Sciatic nerve (tissue), 2 donors: ENCODE results near the gene SUPT3H. TPM values are rescaled to one million over a fixed set of nuclear protein-coding genes. Genes with fewer than 3 reads are reported as not detected.
"Not testable (repeated sequence)": the region's sequence is repeated elsewhere in the genome, so short reads cannot be mapped to it uniquely, and the experiment has no call there.

Experiments used
- ATAC-seq: fragments of 200-7000 bp; cut with Tn5 transposase; one replicate; pipeline ENCODE4 v1.9.1; 2020; ENCODE audit warnings: mild to moderate bottlenecking, moderate library complexity
- DNase-seq: peaks from one replicate; pipeline ENCODE4 v3.0.0-alpha.2; 2020; ENCODE audit warnings: low spot score
- intact Hi-C: fragments of 100-400 bp; cut with DNase I; formaldehyde crosslinking; loops from one replicate; pipeline ENCODE4 v1.14.2; 2022
- total RNA-seq: library from RNA; stranded (reverse); fragmentation: NEBNext Ultra II Directional; extraction: Animal tissue kit (Norgen Biotek cat#: 25700); gene quantifications from one replicate; pipeline ENCODE4 v1.2.1, GENCODE V29; 2021
- donor health status: DM: no; HTN: no; CAD: no.
- donor health status: DM: no; HTN: no; CAD: no.

SUPT3H gene
- total RNA-seq, 1 donor from 2014 or later: 12.9 TPM

DNA sequence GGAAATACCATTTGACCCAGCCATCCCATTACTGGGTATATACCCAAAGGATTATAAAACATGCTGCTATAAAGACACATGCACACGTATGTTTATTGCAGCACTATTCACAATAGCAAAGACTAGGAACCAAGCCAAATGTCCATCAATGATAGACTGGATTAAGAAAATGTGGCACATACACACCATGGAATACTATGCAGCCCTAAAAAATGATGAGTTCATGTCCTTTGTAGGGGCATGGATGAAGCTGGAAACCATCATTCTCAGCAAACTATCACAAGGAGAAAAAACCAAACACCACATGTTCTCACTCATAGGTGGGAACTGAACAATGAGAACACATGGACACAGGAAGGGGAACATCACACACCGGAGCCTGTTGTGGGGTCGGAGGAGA is 91.0 kb downstream of the SUPT3H start:
- DNase-seq, ATAC-seq, intact Hi-C loops: not testable (repeated sequence)

DNA sequence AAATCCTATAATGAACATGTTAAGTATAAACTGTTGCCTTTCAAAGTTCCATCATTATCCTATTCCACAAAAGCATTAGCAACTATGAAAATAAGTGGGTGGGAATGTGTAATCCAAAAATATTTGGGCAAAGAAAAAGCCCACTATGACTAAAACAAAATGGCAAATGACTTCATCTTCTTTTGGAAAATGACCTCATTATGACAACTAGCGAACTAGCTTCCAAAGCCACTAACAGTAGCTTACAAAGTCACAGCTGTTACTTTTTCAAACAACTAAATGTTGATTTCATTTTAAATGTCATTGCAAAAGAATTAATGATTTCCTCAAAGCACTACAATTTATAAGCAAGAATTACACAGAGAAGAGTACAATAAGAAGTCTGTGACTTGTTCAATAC is 99.4 kb downstream of the SUPT3H start:
- no peak for ATAC-seq
- intact Hi-C loops: no loop called here
- DNase-seq: no peak

GRCh38 chr6:45277741-45278140 is 100.0 kb downstream of the SUPT3H start:
- ATAC-seq, intact Hi-C loops, DNase-seq: not testable (repeated sequence)

DNA sequence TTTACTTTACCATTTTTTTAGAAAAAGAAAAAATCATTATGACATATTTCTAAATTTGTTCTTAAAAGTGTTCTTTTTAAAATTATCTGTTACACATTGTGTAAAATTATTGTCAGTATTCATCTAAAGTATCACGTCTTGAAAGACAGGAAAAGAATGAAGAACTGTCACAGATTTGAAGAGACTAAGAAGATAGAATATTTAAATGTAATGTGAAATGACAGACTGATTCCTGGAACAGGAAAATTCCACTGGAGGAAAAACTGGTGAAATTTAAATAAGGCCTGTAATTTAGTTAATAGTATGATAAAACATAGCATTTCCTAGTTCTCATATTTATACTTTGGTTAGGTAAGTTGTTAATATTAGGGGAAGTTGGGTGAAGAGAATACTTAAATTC is 102.4 kb downstream of the SUPT3H start:
- ATAC-seq (no peak), DNase-seq (no peak)
- intact Hi-C loops: no loop called here

- ATAC-seq (no peak), DNase-seq (no peak)
- intact Hi-C loops: no loop called here
Measured at GRCh38 chr6:45272626-45273025, 105.1 kb downstream of the SUPT3H start.

DNA sequence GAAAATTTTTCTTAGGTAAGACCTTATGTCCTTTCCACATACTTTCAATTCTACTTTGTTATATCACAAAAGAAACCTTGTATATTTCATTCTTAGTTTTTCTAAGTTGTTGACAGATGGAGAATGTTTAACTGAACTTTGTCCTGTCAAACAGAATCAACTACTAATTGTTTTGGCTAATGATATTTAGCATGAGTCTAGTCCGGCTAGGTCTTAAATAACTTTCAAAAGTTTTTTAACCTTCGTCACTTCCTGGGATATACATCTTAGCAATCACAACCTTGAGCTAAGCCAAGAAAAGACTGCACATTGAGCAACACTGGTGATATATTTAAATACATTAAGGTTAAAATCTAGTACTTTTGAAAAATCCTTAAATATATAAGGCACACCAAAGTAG is 112.5 kb downstream of the SUPT3H start:
- no peak for ATAC-seq
- intact Hi-C loops: no loop called here

DNA sequence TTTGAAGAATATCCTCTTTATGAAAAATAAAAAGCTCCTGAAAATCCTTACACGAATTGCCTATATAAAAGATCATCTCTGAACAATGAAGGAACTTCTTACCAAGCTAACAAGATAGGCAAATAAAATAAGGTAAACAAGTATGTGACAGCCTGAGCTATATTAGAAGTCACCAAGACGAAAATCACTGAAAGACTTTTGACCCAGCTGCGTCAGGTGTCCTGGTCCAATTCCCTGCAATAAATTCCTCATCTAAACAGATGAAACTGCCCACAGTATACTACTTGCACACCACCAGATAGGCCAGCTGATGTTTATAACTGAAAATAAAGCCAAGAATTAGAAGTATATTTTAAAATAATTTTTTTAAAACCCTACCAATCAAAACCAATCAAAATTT is 117.0 kb downstream of the SUPT3H start:
- DNase-seq (no peak), ATAC-seq (no peak)
- intact Hi-C loops: no loop called here

More for the DNA sequence above, 112.5 kb downstream of the SUPT3H start:
- no peak for DNase-seq

DNA sequence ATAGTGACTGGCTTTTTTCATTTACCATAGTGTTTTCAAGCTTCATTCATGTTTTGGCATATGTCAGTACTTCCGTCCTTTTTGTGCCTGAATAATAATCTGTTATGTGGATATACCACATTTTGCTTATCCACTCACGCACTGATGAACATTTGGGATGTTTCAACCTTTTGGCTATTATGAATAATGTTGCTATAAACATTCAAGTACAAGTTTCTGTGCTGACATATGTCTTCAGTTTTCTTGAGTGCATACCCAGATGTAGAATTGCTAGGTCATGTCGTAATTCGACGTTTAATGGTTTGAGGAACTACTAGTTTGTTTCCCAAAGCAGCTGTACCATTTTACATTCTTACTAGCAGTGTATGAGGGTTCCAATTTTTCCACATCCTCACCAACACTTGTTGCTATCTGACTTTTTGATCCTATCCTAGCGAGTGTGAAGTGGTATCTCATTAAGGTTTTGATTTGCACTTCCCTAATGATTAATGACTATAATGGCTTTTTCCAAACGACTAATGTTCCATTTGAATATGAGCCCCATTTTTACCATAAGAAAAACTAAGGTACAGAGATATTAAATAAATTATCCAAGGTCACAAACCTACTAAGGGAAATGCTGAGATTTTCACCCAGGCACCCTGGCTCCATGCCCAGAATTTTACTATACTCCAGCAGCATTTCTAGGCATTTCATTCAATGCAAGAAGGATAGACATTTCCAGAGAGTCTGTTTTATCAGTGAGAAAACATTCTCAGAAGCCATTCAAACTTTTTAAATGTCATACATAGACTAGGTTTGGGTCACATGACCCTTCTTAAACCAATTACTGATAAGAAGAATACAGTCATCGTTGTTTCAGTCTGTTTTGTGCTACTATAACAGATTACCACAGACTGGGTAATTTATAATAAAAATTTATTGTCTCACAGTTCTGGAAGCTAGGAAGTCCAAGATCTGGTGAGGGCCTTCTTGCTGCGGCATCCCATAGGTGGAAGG is 120.7 kb downstream of the SUPT3H start:
- ATAC-seq: no peak
- intact Hi-C loops: no loop called here
- DNase-seq: no peak

- no peak for ATAC-seq
- intact Hi-C loops: no loop called here
- no peak for DNase-seq
Measured at GRCh38 chr6:45255434-45255833, 122.3 kb downstream of the SUPT3H start.

- intact Hi-C loops: no loop called here
- ATAC-seq (no peak), DNase-seq (no peak)
Measured at GRCh38 chr6:45254253-45254652, 123.5 kb downstream of the SUPT3H start.

DNA sequence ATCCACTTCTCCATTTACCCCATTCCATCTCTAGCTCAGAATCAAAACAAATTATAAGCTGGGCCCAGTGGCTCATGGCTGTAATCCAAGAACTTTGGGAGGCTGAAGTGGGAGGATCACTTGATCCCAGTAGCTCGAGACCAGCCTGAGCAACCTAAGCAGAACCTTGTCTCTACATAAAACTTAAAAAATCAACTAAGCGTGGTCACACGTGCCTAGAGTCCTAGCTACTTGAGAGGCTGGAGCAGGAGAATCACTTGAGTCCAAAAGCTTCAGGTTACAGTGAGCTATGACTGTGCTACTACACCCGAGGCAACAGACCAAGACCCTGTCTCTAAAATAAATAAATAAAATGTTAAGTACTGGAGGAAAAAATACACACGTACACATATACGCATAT is 124.3 kb downstream of the SUPT3H start:
- intact Hi-C loops: no loop called here
- no peak for ATAC-seq
- DNase-seq: no peak

- no peak for DNase-seq
- intact Hi-C loops: no loop called here
- ATAC-seq: no peak
Measured at GRCh38 chr6:45231660-45232059, 146.1 kb downstream of the SUPT3H start.

GRCh38 chr6:45229416-45229815 is 148.3 kb downstream of the SUPT3H start:
- intact Hi-C loops: no loop called here
- DNase-seq: no peak
- ATAC-seq: no peak

DNA sequence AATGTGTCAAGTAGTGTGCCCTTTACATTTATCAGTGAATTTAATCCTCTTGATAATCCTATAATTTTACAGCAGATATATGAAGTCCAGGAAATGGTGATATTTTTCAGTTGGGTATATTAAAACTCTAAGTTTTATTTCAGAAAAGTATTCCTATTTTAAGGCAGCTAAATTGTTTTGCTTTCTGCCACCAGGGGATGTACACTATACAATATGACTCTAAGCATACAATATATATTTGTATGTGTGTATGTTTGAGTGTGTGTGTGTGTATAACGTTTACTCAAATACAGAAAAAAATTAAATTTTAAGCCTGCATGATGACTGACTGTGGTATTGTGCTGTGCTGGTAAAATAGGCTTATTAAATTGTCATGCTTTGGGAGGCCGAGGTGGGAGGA is 151.7 kb downstream of the SUPT3H start:
- ATAC-seq: no peak
- intact Hi-C loops: no loop called here

DNA sequence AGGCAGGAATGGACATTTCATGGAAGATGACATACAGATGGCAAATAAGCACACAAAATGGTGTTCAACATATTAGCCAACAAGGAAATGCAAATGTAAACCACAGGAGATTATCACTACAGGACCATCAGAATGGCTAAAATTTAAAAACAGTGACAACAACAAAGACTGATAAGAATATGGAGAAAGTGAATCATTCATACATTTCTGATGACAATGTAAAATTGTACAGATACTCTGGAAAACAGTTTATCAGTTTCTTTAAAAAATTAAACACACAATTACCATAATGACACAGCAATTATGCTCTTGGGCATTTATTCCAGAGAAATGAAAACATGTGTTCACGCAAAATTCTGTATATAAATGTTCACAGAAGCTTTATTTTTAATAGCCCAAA is 155.4 kb downstream of the SUPT3H start:
- intact Hi-C loops: no loop called here
- ATAC-seq: no peak
- DNase-seq: no peak

More for the DNA sequence above, 151.7 kb downstream of the SUPT3H start:
- no peak for DNase-seq

GRCh38 chr6:45215759-45216158 is 162.0 kb downstream of the SUPT3H start:
- ATAC-seq: no peak
- DNase-seq: no peak
- intact Hi-C loops: no loop called here

GRCh38 chr6:45212976-45213375 is 164.8 kb downstream of the SUPT3H start:
- intact Hi-C loops: no loop called here
- no peak for ATAC-seq

DNA sequence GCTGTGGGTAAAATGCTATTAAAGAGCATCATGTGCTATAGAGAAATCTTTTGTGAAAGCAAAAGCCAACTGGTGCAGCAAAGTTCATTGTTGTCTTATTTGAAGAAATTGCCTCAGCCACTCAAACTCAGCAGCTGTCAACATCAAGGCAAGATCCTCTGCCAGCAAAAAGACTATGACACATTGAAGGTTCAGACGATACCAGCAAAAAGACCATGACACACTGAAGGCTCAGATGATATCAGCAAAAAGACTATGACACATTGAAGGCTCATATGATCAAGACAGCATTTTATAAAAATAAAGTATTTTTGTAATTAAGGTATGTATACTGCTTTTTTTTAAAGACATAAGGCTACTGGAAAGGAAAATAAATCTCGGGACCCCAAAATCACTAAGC is 168.0 kb downstream of the SUPT3H start:
- ATAC-seq: no peak
- intact Hi-C loops: no loop called here
- no peak for DNase-seq

More at GRCh38 chr6:45212976-45213375, 164.8 kb downstream of the SUPT3H start:
- DNase-seq: no peak

GRCh38 chr6:45206793-45207492 is 170.8 kb downstream of the SUPT3H start:
- intact Hi-C loops: no loop called here
- ATAC-seq (no peak), DNase-seq (no peak)

DNA sequence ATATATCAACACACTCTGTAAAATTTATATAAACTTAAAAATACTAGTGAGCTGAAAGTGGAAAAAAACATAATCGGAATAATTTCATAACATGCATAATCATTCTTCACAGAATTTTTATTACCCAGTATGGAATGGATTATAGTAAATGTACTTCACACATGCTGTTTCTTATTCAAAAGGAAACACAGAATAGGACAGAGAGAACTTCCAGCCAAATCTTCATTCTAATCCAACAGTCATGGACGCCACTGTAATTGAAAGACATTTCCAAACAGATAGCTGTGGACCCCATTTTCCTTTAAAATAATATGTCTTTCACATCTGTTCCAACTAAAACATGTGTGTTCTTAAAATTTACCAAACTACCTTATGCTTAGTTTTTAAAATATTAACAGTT is 176.2 kb downstream of the SUPT3H start:
- intact Hi-C loops: no loop called here
- no peak for ATAC-seq
- DNase-seq: no peak
